PC-3 (cell line): Measurements from ENCODE around the gene PI4KA. TPM values are rescaled to one million over a fixed set of nuclear protein-coding genes. Genes with fewer than 3 reads are reported as not detected.

Experiments used
- ATAC-seq: fragments of 200-7000 bp; cut with Tn5 transposase; 2 replicates; pipeline ENCODE4 v1.9.1; 2020; ENCODE audit warnings: mild to moderate bottlenecking, moderate library complexity
- BruUV-seq: library from RNA; stranded (reverse); fragments of 400-500 nt; replicated peaks from 2 replicates; lab custom pipeline; 2021; lab: Mats Ljungman, UMichigan
- CTCF ChIA-PET: fragments of 300-600 bp; sonication (Branson Sonifier 250); formaldehyde crosslinking; loops from one replicate; lab custom pipeline; 2022; ENCODE audit warnings: antibody characterized with exemption; lab: Charles Lee
- POLR2A ChIA-PET: fragments of 300-600 bp; sonication (Branson Sonifier 250); formaldehyde crosslinking; loops from one replicate; lab custom pipeline; 2022; ENCODE audit warnings: antibody characterized with exemption; ENCODE audit not compliant: unreplicated experiment; lab: Charles Lee
- DNase-seq: peaks from one replicate; pipeline ENCODE4 v3.0.0-alpha.2; 2015
- H2AFZ ChIP-seq: fragments of 300-600 bp; sonication (generic); 2 replicates; pipeline ENCODE4 v1.6.0; 2016; ENCODE audit warnings: antibody characterized with exemption, low read length
- H3F3A ChIP-seq: fragments of 300-600 bp; sonication (generic); one replicate; pipeline ENCODE4 v1.6.0; 2017; ENCODE audit warnings: antibody characterized with exemption, low read length, control low read depth, mild to moderate bottlenecking; ENCODE audit not compliant: unreplicated experiment
- H3K27ac ChIP-seq: fragments of 300-600 bp; sonication (generic); 2 replicates; pipeline ENCODE4 v1.5.1; 2016; ENCODE audit warnings: mild to moderate bottlenecking, low read length
- H3K27me3 ChIP-seq: fragments of 300-600 bp; sonication (generic); 2 replicates; pipeline ENCODE4 v1.6.1; 2016; ENCODE audit warnings: low read length, mixed read lengths
- H3K36me3 ChIP-seq: fragments of 300-600 bp; sonication (generic); 2 replicates; pipeline ENCODE4 v1.6.1; 2016; ENCODE audit warnings: low read depth, mixed run types, low read length, mixed read lengths
- H3K4me1 ChIP-seq: fragments of 300-600 bp; sonication (generic); 2 replicates; pipeline ENCODE4 v1.5.1; 2016; ENCODE audit warnings: low read length; ENCODE audit not compliant: insufficient read depth
- H3K4me2 ChIP-seq: fragments of 300-600 bp; sonication (generic); 2 replicates; pipeline ENCODE4 v1.6.0; 2016; ENCODE audit warnings: low read length
- H3K4me3 ChIP-seq: fragments of 300-600 bp; sonication (generic); 2 replicates; pipeline ENCODE4 v1.5.1; 2016; ENCODE audit warnings: mild to moderate bottlenecking, low read length, mixed read lengths
- H3K79me2 ChIP-seq: fragments of 300-600 bp; sonication (generic); 2 replicates; pipeline ENCODE4 v1.6.1; 2017; ENCODE audit warnings: low read length, mixed read lengths
- H3K9ac ChIP-seq: fragments of 300-600 bp; sonication (generic); 2 replicates; pipeline ENCODE4 v1.6.0; 2016; ENCODE audit warnings: mild to moderate bottlenecking, low read length
- H3K9me2 ChIP-seq: fragments of 300-600 bp; sonication (generic); replicated peaks from 2 replicates; pipeline ENCODE4 v1.6.1; 2016; ENCODE audit warnings: mixed run types, low read length, mixed read lengths
- H3K9me3 ChIP-seq: fragments of 300-600 bp; sonication (generic); 2 replicates; pipeline ENCODE4 v1.6.1; 2016; ENCODE audit warnings: low read length, mixed read lengths
- H4K20me1 ChIP-seq: fragments of 300-600 bp; sonication (generic); 2 replicates; pipeline ENCODE4 v1.6.1; 2016; ENCODE audit warnings: low read length, mixed read lengths
- EZH2 ChIP-seq: fragments of 300-600 bp; sonication (generic); IDR thresholded peaks from one replicate; pipeline ENCODE4 v1.6.1; 2017; ENCODE audit warnings: antibody characterized with exemption, mild to moderate bottlenecking, low read length; ENCODE audit not compliant: unreplicated experiment
- EZH2phosphoT487 ChIP-seq: fragments of 300-600 bp; sonication (generic); IDR thresholded peaks from 2 replicates; pipeline ENCODE4 v1.6.1; 2018; ENCODE audit warnings: mild to moderate bottlenecking, antibody characterized with exemption, low read length, borderline replicate concordance
- intact Hi-C: fragments of 100-400 bp; cut with micrococcal nuclease; formaldehyde crosslinking; loops from 2 replicates; pipeline ENCODE4 v1.9.0; 2023
- total RNA-seq: library from RNA; depleted of rRNA; stranded (reverse); fragments of >200 nt; gene quantifications from 2 replicates; pipeline ENCODE4 v1.2.3, GENCODE V29; 2014
- TF ChIP-seq, protein P1 (sequence below): fragments of 300-600 bp; sonication (generic); conservative IDR thresholded peaks from 2 replicates; pipeline ENCODE4 v1.5.1; 2017; ENCODE audit warnings: antibody characterized with exemption, low read depth, mild to moderate bottlenecking, low read length

Gene PI4KA
- total RNA-seq, 1 experiment from 2014 or later = 39.7 TPM

DNA sequence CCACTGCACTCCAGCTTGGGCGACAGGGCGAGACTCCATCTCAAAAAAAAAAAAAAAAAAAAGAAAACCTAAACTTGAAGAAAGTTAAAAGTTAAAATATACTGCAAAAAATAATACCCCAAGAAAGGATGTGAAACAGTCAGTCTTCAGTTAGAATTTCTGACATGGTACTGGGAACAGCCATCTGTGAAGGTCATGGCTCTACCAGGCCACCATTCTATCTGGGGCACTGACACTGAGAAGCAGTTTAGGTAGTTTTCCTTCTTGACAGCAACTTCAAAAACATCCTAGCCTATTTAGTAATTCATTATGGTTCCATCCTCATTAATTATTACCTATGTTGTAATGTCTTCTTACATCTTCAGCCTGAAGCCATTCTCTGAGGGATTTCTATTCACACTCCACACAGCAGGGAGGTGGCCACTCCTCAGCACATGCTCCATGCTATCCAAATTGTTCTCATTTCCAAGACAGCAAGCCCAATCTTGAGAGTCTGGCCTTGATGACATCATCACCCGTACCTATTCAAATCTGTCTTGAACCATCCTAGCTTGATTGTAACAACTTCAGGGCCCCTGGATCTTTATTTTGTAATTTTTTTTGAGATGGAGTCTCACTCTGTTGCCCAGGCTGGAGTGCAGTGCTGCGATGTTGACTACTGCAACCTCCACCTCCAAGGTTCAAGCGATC, 46.5 kb downstream of the PI4KA start:
- DNase-seq = no peak
- CTCF ChIA-PET = no interaction called here

DNA sequence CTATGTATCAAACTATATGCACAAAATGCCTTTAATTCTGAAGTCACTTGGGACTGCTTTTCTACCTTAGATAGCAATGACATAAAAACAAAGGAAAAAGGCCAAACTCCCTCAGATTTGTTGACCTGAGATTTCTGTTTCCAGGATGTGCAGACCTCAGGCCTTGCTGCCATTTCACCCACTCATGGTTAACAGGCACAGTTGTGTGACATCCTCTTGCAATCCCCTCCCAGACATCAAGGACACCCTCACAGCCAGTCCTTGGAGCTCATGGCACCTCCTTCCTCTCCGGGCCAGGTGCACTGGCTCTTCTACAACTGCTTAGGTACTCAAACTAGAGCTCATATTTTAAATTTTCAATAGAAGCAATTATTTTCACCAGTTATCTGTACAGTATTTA, 47.4 kb downstream of the PI4KA start:
- Histone ChIP-seq H3F3A (no peaks in the 10 kb centered on the region), H3K36me3 (peaks cover 5% of the 10 kb centered on the region; the same call in 1 of the 2 replicates), H3K9ac (no peak overlapping the region), H3K4me3 (no peak overlapping the region), H3K9me3 (no peaks in the 10 kb centered on the region), H4K20me1 (no peaks in the 10 kb centered on the region), H3K9me2 (no peaks in the 10 kb centered on the region), H3K4me2 (no peak overlapping the region), H3K4me1 (peaks cover 16% of the 10 kb centered on the region), H3K79me2 (no peaks in the 10 kb centered on the region), H3K27ac (no peak overlapping the region), H2AFZ (no peak overlapping the region), H3K27me3 (no peaks in the 10 kb centered on the region)
- ChIA-PET CTCF (no interaction called here), POLR2A (no interaction called here)
- no peak for DNase-seq
- TF ChIP-seq EZH2 (no peak), EZH2phosphoT487 (no peak)
- TF ChIP-seq, protein P1, sequence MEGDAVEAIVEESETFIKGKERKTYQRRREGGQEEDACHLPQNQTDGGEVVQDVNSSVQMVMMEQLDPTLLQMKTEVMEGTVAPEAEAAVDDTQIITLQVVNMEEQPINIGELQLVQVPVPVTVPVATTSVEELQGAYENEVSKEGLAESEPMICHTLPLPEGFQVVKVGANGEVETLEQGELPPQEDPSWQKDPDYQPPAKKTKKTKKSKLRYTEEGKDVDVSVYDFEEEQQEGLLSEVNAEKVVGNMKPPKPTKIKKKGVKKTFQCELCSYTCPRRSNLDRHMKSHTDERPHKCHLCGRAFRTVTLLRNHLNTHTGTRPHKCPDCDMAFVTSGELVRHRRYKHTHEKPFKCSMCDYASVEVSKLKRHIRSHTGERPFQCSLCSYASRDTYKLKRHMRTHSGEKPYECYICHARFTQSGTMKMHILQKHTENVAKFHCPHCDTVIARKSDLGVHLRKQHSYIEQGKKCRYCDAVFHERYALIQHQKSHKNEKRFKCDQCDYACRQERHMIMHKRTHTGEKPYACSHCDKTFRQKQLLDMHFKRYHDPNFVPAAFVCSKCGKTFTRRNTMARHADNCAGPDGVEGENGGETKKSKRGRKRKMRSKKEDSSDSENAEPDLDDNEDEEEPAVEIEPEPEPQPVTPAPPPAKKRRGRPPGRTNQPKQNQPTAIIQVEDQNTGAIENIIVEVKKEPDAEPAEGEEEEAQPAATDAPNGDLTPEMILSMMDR = no peak
- intact Hi-C loops = no loop called here
- ATAC-seq = no peak
- BruUV-seq = no TSS peak

More for the DNA sequence above, 46.5 kb downstream of the PI4KA start:
- no peak for ATAC-seq
- Histone ChIP-seq H3K79me2 (no peaks in the 10 kb centered on the region), H3K27me3 (no peaks in the 10 kb centered on the region), H2AFZ (no peak overlapping the region), H3K36me3 (peaks cover 2% of the 10 kb centered on the region; the same call in 1 of the 2 replicates), H3K4me2 (no peak overlapping the region), H3K9me3 (no peaks in the 10 kb centered on the region), H3F3A (no peaks in the 10 kb centered on the region), H4K20me1 (no peaks in the 10 kb centered on the region), H3K27ac (no peak overlapping the region), H3K4me1 (peaks cover 8% of the 10 kb centered on the region), H3K9ac (no peak overlapping the region), H3K9me2 (no peaks in the 10 kb centered on the region), H3K4me3 (no peak overlapping the region)
- intact Hi-C loops = no loop called here
- POLR2A ChIA-PET = no interaction called here
- no TSS peak for BruUV-seq
- no peak for TF ChIP-seq EZH2
- TF ChIP-seq EZH2phosphoT487 = no peak
- TF ChIP-seq, protein P1 = no peak

DNA sequence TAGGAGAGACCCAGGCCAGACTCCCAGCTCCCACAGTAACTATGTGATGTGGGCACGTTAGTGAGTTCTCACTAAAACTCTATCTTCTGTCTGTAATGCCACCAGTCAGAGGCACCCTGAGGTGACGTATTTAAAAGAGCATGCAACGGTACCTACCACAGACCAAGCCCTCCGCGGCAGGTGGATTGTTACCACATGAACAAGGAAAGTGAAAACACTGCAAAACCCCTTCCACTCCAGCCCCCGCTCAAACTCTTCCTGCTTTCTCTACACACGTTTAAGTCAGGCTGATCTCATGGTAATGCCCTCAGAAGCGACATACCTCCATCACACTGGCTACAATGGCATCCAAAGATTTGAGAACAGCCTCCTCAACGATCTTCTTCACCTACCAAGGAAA, 48.0 kb downstream of the PI4KA start:
- Histone ChIP-seq H3K4me1 (peaks cover 21% of the 10 kb centered on the region), H3K9ac (no peak overlapping the region), H3K9me2 (no peaks in the 10 kb centered on the region), H3K27ac (no peak overlapping the region), H3K4me3 (no peak overlapping the region), H4K20me1 (no peaks in the 10 kb centered on the region), H3K36me3 (peaks cover 5% of the 10 kb centered on the region; the same call in 1 of the 2 replicates), H3K4me2 (no peak overlapping the region), H2AFZ (no peak overlapping the region), H3K27me3 (no peaks in the 10 kb centered on the region), H3K9me3 (no peaks in the 10 kb centered on the region), H3F3A (no peaks in the 10 kb centered on the region), H3K79me2 (no peaks in the 10 kb centered on the region)
- DNase-seq = no peak
- TF ChIP-seq EZH2phosphoT487 = no peak
- no peak for TF ChIP-seq EZH2
- TF ChIP-seq, protein P1 = no peak
- CTCF ChIA-PET = no interaction called here
- intact Hi-C loops = no loop called here
- POLR2A ChIA-PET = no interaction called here
- no peak for ATAC-seq
- BruUV-seq = no TSS peak
